SK-N-SH treated with all-trans-retinoic acid at 6 μM for 48 hours (cell line): ENCODE data around the gene RPS16.

Experiments
- ARNTL ChIP-seq: fragments of 450-650 bp; formaldehyde crosslinking; IDR thresholded peaks from 2 replicates; pipeline ENCODE4 v1.5.0; 2020; ENCODE audit warnings: low read depth, mild to moderate bottlenecking, moderate library complexity, borderline replicate concordance
- BACH2 ChIP-seq: fragments of 250-450 bp; sonication (Bioruptor Pico); IDR thresholded peaks from 2 replicates; pipeline ENCODE4 v1.9.0; 2021; ENCODE audit warnings: mild to moderate bottlenecking, borderline replicate concordance
- ESRRG ChIP-seq: fragments of 250-450 bp; sonication (Bioruptor Pico); IDR thresholded peaks from 2 replicates; pipeline ENCODE4 v1.6.1; 2021; ENCODE audit warnings: mild to moderate bottlenecking
- GLIS3 ChIP-seq: fragments of 250-450 bp; sonication (Bioruptor Pico); IDR thresholded peaks from 2 replicates; pipeline ENCODE4 v1.5.0; 2020; ENCODE audit warnings: mild to moderate bottlenecking, moderate library complexity
- ISL1 ChIP-seq: fragments of 250-450 bp; sonication (Bioruptor Pico); IDR thresholded peaks from 2 replicates; pipeline ENCODE4 v2.1.2; 2022; ENCODE audit warnings: mild to moderate bottlenecking, moderate library complexity
- OSR1 ChIP-seq: fragments of 250-450 bp; sonication (Bioruptor Pico); IDR thresholded peaks from 2 replicates; pipeline ENCODE4 v1.8.0; 2022; ENCODE audit warnings: moderate library complexity, mild to moderate bottlenecking, inconsistent platforms
- RARB ChIP-seq: fragments of 250-450 bp; sonication (Bioruptor Pico); IDR thresholded peaks from 2 replicates; pipeline ENCODE4 v1.8.0; 2021; ENCODE audit warnings: mild to moderate bottlenecking, moderate library complexity
- ZC3H10 ChIP-seq: fragments of 250-450 bp; sonication (Bioruptor Pico); IDR thresholded peaks from 2 replicates; pipeline ENCODE4 v1.5.1; 2021; ENCODE audit warnings: mild to moderate bottlenecking, moderate library complexity
- ZFP3 ChIP-seq: fragments of 250-450 bp; sonication (Bioruptor Pico); IDR thresholded peaks from 2 replicates; pipeline ENCODE4 v1.5.0; 2020; ENCODE audit warnings: mild to moderate bottlenecking, moderate library complexity
- ZFP30 ChIP-seq: fragments of 450-650 bp; formaldehyde crosslinking; IDR thresholded peaks from 2 replicates; pipeline ENCODE4 v1.5.0; 2022; ENCODE audit warnings: mild to moderate bottlenecking, moderate library complexity
- ZNF565 ChIP-seq: fragments of 450-650 bp; formaldehyde crosslinking; conservative IDR thresholded peaks from 2 replicates; pipeline ENCODE4 v1.5.0; 2020; ENCODE audit warnings: low read depth, mild to moderate bottlenecking, moderate library complexity
- TF ChIP-seq, protein P1 (sequence below): fragments of 250-450 bp; sonication (Bioruptor Pico); IDR thresholded peaks from 2 replicates; pipeline ENCODE4 v1.8.0; 2020; ENCODE audit warnings: mild to moderate bottlenecking, moderate library complexity, borderline replicate concordance
- TF ChIP-seq, protein P2 (sequence below): fragments of 250-450 bp; sonication (Bioruptor Pico); IDR thresholded peaks from 2 replicates; pipeline ENCODE4 v1.5.0; 2020; ENCODE audit warnings: mild to moderate bottlenecking, moderate library complexity

DNA sequence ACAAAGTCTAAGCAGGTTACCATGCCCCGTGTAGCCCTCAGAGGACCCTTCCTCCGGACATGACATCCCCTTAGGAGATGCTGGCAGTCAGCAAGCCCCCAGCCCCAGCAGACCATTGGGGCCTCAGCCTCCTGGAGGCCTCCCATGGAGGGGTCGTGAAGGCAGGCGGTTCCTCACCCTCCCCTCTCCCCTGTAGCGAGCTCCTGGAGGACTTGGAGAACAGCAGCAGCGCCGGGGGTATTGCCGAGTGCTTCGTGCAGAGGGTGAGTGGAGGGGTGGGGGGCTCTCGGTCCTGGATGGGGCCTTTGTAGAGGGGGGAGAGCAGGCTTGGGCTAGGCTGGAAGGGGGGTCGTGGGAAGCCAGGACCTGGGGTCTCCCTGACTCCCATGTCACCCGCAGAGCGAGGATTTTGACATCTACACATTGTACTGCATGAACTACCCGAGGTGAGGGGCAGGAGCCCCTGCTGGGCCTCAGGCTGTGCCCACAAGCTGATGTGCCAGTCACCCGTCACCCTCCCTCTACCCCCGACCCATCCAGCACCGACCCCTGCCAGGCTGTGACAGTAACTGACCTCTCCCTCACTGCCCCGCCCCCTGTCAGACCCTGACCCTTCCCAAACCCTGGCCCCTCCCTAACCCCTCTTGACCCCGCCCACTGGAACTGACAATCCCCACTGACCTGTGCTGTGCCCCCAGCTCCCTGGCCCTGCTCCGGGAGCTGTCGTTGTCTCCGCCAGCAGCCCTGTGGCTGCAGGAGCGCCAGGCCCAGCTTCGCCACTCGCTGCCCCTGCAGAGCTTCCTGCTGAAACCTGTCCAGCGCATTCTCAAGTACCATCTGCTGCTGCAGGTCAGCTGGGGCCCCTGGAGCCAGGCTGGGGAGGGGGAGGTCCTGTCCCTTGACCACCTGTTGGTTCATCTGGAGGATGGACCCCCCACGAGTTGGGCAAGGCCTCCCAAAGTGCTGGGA is 19.3 kb downstream of the RPS16 start:
- TF ChIP-seq ZC3H10 (CRISPR knock-in tag): no peak
- TF ChIP-seq, protein P1, sequence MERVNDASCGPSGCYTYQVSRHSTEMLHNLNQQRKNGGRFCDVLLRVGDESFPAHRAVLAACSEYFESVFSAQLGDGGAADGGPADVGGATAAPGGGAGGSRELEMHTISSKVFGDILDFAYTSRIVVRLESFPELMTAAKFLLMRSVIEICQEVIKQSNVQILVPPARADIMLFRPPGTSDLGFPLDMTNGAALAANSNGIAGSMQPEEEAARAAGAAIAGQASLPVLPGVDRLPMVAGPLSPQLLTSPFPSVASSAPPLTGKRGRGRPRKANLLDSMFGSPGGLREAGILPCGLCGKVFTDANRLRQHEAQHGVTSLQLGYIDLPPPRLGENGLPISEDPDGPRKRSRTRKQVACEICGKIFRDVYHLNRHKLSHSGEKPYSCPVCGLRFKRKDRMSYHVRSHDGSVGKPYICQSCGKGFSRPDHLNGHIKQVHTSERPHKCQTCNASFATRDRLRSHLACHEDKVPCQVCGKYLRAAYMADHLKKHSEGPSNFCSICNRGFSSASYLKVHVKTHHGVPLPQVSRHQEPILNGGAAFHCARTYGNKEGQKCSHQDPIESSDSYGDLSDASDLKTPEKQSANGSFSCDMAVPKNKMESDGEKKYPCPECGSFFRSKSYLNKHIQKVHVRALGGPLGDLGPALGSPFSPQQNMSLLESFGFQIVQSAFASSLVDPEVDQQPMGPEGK (CRISPR knock-in tag): no peak
- TF ChIP-seq RARB: no peak
- TF ChIP-seq ESRRG: no peak
- no peak for TF ChIP-seq OSR1 (CRISPR knock-in tag)
- TF ChIP-seq ZFP3 (CRISPR knock-in tag): no peak
- no peak for TF ChIP-seq ARNTL (CRISPR knock-in tag)
- TF ChIP-seq ZFP30 (CRISPR knock-in tag): no peak
- TF ChIP-seq ZNF565 (CRISPR knock-in tag): no peak
- no peak for TF ChIP-seq BACH2
- TF ChIP-seq, protein P2, sequence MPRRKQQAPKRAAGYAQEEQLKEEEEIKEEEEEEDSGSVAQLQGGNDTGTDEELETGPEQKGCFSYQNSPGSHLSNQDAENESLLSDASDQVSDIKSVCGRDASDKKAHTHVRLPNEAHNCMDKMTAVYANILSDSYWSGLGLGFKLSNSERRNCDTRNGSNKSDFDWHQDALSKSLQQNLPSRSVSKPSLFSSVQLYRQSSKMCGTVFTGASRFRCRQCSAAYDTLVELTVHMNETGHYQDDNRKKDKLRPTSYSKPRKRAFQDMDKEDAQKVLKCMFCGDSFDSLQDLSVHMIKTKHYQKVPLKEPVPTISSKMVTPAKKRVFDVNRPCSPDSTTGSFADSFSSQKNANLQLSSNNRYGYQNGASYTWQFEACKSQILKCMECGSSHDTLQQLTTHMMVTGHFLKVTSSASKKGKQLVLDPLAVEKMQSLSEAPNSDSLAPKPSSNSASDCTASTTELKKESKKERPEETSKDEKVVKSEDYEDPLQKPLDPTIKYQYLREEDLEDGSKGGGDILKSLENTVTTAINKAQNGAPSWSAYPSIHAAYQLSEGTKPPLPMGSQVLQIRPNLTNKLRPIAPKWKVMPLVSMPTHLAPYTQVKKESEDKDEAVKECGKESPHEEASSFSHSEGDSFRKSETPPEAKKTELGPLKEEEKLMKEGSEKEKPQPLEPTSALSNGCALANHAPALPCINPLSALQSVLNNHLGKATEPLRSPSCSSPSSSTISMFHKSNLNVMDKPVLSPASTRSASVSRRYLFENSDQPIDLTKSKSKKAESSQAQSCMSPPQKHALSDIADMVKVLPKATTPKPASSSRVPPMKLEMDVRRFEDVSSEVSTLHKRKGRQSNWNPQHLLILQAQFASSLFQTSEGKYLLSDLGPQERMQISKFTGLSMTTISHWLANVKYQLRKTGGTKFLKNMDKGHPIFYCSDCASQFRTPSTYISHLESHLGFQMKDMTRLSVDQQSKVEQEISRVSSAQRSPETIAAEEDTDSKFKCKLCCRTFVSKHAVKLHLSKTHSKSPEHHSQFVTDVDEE (CRISPR knock-in tag): no peak
- no peak for TF ChIP-seq GLIS3 (CRISPR knock-in tag)
- TF ChIP-seq ISL1: no peak
